Activated T-cell treated with anti-CD3 and anti-CD28 coated beads, Interleukin-2, amount 50 U/mL, for 4 hours (primary cell): ENCODE results near the gene CNTROB. TPM values are rescaled to one million over a fixed set of nuclear protein-coding genes. Genes with fewer than 3 reads are reported as not detected.

Source experiments
- ATAC-seq, 2 donors: fragments of 200-7000 bp; cut with Tn5 transposase; one replicate each; pipeline ENCODE4 v1.10.0; 2021
- DNase-seq: peaks from one replicate; pipeline ENCODE4 v3.0.0-alpha.2; 2020
- H3K27me3 Mint-ChIP-seq: one replicate; pipeline ENCODE4 v1.8.0; 2021; ENCODE audit warnings: low read depth, mixed read lengths
- H3K36me3 Mint-ChIP-seq: one replicate; pipeline ENCODE4 v1.8.0; 2022; ENCODE audit warnings: mixed read lengths; ENCODE audit not compliant: insufficient read depth
- H3K4me1 Mint-ChIP-seq: one replicate; pipeline ENCODE4 v1.8.0; 2021; ENCODE audit warnings: low read depth, mixed read lengths
- H3K4me3 Mint-ChIP-seq: one replicate; pipeline ENCODE4 v1.8.0; 2021; ENCODE audit warnings: mild to moderate bottlenecking, moderate library complexity, mixed read lengths
- H3K9me3 Mint-ChIP-seq: one replicate; pipeline ENCODE4 v1.8.0; 2021; ENCODE audit warnings: mixed read lengths
- total RNA-seq, 3 donors: library from RNA; stranded (reverse); gene quantifications; one replicate each; pipeline ENCODE4 v1.2.1, GENCODE V29; 2021

CNTROB gene
- total RNA-seq, 3 donors from 2014 or later = 31.8 to 37.1 (median 34.6) TPM

DNA sequence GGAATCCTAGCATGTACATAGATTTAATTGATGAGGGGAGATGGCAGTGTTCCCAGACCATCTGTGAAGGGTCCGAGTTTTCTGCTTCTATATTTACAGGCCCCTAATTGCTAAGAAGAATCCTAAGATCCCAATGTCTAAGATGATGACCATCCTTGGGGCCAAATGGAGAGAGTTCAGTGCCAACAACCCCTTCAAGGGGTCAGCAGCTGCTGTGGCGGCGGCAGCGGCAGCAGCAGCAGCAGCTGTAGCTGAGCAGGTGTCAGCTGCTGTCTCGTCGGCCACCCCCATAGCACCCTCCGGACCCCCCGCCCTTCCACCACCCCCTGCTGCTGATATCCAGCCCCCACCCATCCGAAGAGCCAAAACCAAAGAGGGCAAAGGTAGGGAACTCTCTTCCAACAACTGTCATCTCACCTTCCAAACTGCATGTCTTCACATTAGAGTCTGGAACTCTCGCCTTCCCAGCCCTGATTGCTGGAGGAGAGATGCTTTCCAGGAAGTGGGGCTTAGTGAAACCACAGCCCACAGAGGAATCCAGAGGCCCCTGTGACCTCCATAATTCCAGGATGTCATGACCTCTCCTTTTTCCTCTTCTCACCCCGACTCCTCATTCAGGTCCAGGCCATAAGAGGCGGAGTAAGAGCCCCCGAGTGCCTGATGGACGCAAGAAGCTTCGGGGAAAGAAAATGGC lies 38.7 kb upstream of the CNTROB start:
- Mint-ChIP-seq H3K4me1 (peaks cover 11% of the 10 kb centered on the region), H3K9me3 (no peaks in the 10 kb centered on the region), H3K27me3 (no peaks in the 10 kb centered on the region), H3K36me3 (peaks cover 48% of the 10 kb centered on the region), H3K4me3 (no peak overlapping the region)
- DNase-seq (no peak), ATAC-seq (no peak)

DNA sequence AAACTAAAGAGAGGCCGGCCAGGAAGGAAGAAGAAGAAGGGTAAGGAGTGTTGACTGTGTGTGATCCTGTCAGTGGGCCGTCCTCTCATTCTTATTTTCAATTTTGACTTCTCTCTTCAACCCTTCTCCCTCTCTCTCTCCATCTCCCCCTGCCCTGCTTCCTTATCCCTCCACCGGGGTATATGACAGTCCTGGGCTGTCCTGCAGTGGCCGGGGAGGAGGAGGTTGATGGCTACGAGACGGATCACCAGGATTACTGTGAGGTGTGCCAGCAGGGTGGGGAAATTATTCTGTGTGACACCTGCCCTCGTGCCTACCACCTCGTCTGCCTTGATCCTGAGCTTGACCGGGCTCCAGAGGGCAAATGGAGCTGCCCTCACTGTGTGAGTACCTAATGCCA lies 37.8 kb upstream of the CNTROB start:
- DNase-seq = no peak
- no peak for ATAC-seq
- Mint-ChIP-seq H3K4me1 (peaks cover 11% of the 10 kb centered on the region), H3K9me3 (no peaks in the 10 kb centered on the region), H3K27me3 (no peaks in the 10 kb centered on the region), H3K36me3 (peaks cover 54% of the 10 kb centered on the region), H3K4me3 (no peak overlapping the region)

DNA sequence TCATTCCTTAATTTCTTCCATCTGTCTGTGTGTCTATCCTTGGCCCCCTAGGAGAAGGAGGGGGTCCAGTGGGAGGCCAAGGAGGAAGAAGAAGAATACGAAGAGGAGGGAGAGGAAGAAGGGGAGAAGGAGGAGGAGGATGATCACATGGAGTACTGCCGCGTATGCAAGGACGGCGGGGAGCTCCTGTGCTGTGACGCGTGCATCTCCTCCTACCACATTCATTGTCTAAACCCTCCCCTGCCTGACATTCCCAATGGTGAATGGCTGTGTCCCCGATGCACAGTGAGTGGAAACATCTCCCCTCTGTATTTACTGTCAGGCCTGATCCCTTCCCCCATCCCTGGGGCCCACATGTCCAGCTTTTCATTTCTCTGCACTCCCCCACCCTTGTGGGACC lies 37.1 kb upstream of the CNTROB start:
- H3K4me3 Mint-ChIP-seq = no peak overlapping the region
- no peaks in the 10 kb centered on the region for H3K9me3 Mint-ChIP-seq
- ATAC-seq (no peak), DNase-seq (no peak)
- peaks cover 11% of the 10 kb centered on the region for H3K4me1 Mint-ChIP-seq
- no peaks in the 10 kb centered on the region for H3K27me3 Mint-ChIP-seq
- peaks cover 59% of the 10 kb centered on the region for H3K36me3 Mint-ChIP-seq

DNA sequence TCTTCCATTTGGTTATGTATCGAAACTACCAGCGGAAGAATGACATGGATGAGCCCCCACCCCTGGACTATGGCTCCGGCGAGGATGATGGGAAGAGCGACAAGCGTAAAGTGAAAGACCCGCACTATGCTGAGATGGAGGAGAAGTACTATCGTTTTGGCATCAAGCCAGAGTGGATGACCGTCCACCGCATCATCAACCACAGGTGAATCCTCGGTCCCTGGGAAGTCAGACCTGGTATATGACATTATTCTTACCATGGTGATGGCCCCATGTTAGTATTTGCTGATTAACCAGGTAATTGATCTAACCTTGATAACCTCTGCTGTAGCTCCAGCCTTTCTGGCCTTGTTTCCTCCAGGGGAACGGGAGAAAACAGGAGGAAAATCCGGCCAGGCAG lies 34.9 kb upstream of the CNTROB start:
- Mint-ChIP-seq H3K4me3 (no peak overlapping the region), H3K27me3 (no peaks in the 10 kb centered on the region), H3K36me3 (peaks cover 68% of the 10 kb centered on the region), H3K9me3 (no peaks in the 10 kb centered on the region), H3K4me1 (peaks cover 9% of the 10 kb centered on the region)
- no peak for DNase-seq
- ATAC-seq = no peak

DNA sequence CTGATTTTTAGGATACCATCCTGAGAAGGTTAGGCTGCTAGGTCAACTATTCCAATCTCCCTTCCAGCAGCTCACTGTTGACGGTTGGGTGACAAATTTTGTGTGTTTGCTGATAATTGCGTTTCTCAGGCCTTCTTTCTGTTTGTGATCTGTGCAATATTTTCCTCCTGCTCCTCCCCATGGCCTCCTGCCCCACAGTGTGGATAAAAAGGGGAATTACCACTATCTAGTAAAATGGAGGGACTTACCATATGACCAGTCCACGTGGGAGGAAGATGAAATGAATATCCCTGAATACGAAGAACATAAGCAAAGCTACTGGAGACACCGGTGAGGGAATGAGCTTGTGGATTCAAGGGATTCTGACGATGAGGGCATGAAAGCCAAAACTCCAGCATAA lies 34.2 kb upstream of the CNTROB start:
- Mint-ChIP-seq H3K4me3 (no peak overlapping the region), H3K36me3 (peaks cover 70% of the 10 kb centered on the region), H3K4me1 (peaks cover 9% of the 10 kb centered on the region), H3K27me3 (no peaks in the 10 kb centered on the region), H3K9me3 (no peaks in the 10 kb centered on the region)
- no peak for DNase-seq
- ATAC-seq = peak; percentile 65 to 74

DNA sequence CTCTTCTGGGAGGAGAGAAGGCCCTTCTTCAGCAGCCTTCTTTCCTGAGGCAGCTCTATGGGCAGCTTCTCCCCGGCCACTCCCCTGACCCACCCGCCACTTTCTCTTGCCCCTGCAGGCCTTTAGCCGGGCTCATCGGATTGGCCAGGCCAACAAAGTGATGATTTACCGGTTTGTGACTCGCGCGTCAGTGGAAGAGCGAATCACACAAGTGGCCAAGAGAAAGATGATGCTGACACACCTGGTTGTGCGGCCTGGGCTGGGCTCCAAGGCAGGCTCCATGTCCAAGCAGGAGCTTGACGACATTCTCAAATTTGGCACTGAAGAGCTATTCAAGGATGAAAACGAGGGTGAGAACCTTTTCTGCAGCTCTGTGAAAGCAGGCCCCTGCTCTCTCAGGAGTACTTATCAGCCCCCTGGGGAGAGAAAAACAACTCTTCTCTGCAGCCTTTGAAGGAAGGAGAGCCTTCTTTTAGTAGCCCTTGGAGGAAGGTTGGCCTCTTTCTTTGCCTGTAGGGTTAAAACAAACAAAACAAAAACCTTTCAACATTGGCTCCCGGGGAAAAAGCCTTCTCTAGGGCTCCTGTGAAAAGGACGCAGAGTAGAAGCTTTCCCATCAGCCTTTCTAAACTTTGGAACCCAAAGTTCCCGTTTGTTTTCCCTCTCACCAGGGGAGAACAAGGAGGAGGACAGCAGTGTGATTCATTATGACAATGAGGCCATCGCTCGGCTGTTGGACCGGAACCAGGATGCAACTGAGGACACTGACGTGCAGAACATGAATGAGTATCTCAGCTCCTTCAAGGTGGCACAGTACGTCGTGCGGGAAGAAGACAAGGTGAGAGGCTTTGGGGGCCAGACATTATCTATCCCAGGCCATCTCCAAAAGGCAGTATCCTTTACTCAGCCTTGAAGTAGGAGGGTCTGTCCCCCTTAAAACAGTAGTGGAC lies 28.6 kb upstream of the CNTROB start:
- Mint-ChIP-seq H3K4me1 (no peaks in the 10 kb centered on the region), H3K36me3 (peaks cover 72% of the 10 kb centered on the region), H3K9me3 (no peaks in the 10 kb centered on the region), H3K4me3 (no peak overlapping the region), H3K27me3 (no peaks in the 10 kb centered on the region)
- no peak for ATAC-seq
- no peak for DNase-seq

DNA sequence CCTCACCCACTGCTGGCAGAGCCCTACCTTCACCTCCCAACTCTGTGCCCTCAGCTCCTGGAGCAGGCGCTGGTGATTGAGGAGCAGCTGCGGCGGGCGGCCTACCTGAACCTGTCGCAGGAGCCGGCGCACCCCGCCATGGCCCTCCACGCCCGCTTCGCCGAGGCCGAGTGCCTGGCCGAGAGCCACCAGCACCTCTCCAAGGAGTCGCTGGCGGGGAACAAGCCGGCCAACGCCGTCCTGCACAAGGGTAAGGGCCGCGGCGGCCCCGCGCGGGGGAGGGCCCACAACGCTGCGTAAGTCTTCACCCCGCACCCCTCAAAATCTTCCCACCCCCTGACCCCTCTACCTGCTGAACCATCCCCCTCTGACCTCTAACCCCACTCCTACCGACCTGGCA lies 22.9 kb upstream of the CNTROB start:
- no peak for DNase-seq
- Mint-ChIP-seq H3K27me3 (no peaks in the 10 kb centered on the region), H3K4me1 (peaks cover 6% of the 10 kb centered on the region), H3K4me3 (no peak overlapping the region), H3K9me3 (no peaks in the 10 kb centered on the region), H3K36me3 (peaks cover 55% of the 10 kb centered on the region)
- ATAC-seq = no peak

DNA sequence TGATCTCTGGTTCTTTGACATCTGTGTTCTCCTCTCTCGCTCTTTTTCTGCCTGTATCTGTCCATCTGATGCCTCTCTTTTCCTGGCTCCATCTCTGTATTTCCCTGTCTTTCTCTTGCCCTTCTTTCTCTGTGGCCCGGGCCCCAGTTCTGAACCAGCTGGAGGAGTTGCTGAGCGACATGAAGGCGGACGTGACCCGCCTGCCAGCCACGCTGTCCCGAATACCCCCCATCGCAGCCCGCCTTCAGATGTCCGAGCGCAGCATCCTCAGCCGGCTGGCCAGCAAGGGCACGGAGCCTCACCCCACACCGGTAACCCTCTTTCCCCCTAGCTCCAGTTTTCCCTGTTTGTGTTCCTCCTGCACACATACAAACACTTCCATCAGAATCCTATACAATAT lies 21.7 kb upstream of the CNTROB start:
- no peaks in the 10 kb centered on the region for H3K27me3 Mint-ChIP-seq
- no peak overlapping the region for H3K4me3 Mint-ChIP-seq
- DNase-seq (no peak), ATAC-seq (no peak)
- H3K9me3 Mint-ChIP-seq = no peaks in the 10 kb centered on the region
- peaks cover 13% of the 10 kb centered on the region for H3K4me1 Mint-ChIP-seq
- H3K36me3 Mint-ChIP-seq = peaks cover 47% of the 10 kb centered on the region

DNA sequence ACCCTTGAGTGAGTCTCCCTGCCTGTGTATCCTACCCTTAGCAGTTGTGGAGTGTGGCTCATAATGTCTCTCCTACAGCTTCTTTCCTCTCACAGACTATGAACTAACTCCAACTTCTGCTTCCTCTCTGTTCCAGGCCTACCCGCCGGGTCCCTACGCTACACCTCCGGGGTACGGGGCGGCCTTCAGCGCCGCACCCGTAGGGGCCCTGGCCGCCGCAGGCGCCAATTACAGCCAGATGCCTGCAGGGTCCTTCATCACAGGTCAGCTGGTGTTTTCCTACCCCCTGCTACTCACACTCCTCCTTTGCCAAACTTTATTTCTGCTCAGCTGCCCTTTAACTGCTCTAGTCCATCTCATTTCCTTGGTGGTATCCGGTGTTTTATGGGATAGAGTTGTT lies 21.3 kb upstream of the CNTROB start:
- Mint-ChIP-seq H3K9me3 (no peaks in the 10 kb centered on the region), H3K4me3 (no peak overlapping the region), H3K36me3 (peaks cover 43% of the 10 kb centered on the region), H3K27me3 (no peaks in the 10 kb centered on the region), H3K4me1 (peaks cover 16% of the 10 kb centered on the region)
- ATAC-seq = no peak
- DNase-seq = no peak

DNA sequence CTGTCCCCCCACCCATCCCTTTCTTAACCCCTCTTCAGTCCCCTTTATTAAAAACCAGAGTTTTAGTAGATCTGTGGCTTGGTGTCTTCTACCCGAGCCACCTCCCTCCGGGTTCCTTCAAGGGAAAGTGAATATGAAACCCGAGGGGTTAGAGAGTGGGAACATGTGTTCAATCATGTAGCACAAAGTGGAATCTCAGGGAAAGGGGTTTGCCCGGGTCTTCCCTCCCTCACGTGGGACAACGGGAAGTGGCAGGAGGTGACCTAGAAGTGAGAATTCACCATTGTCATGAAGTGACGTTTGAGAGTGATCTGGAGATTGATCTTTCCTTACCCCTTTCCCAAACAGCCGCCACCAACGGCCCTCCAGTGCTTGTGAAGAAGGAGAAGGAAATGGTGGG lies 20.9 kb upstream of the CNTROB start:
- no peak overlapping the region for H3K4me3 Mint-ChIP-seq
- peaks cover 16% of the 10 kb centered on the region for H3K4me1 Mint-ChIP-seq
- no peaks in the 10 kb centered on the region for H3K9me3 Mint-ChIP-seq
- no peaks in the 10 kb centered on the region for H3K27me3 Mint-ChIP-seq
- DNase-seq (no peak), ATAC-seq (no peak)
- peaks cover 39% of the 10 kb centered on the region for H3K36me3 Mint-ChIP-seq

DNA sequence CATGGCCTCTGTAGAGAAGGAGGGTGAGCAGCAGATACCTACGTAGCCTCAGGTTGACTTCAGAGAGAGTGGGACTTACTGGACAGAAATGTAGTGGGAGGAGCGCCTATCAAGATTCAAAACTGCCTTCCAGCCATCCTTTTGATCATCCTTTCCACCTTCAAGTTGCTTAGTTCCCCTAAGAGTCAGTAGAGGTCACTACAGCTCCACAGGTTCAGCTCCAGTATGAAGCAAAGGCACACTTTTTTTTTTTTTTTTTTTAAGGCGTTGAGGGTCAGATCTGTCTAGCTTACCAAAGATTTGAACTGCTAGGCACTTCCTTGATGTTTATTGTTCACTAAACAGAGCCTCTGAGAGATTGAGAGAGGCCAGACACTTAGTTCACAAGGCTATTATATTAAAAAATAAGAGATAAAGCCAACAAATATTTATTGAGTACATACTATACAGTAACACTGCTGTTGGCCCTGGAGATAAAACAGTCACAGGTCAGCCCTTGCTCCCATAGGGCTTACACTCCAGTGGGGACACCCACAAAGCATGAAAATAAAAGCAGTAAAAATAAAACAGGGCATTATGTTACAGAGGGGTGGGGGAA lies 19.0 kb upstream of the CNTROB start:
- no peaks in the 10 kb centered on the region for H3K27me3 Mint-ChIP-seq
- DNase-seq = peak; percentile 25
- peak; percentile 24 to 28 for ATAC-seq

DNA sequence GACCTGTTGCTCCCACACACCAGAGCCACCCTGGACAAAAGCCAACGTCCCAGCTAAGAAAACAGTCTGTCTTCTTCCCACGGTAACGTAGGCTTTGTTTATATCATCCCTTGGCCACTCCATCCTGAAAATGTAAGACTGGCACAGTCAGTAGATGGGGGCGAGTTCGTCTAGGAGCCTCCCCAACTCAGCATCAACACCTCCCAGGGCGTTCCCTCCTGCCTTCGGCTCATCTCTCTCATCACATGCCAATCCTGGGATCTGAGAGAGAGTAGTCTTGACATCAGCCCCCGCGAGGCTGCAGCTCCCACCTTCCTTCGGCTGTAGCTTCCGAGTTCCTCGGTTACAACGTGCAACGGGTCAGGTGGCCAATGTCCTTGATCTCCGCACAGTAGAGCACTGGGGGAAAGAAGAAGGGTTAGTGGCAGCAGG lies 16.8 kb upstream of the CNTROB start:
- Mint-ChIP-seq H3K36me3 (peaks cover 12% of the 10 kb centered on the region), H3K27me3 (no peaks in the 10 kb centered on the region), H3K9me3 (no peaks in the 10 kb centered on the region), H3K4me3 (peak overlapping the region; percentile 89), H3K4me1 (peaks cover 26% of the 10 kb centered on the region)
- ATAC-seq (peak in 1 of 2 donors; percentile 6), DNase-seq (no peak)

More for the DNA sequence above, 19.0 kb upstream of the CNTROB start:
- peaks cover 26% of the 10 kb centered on the region for H3K4me1 Mint-ChIP-seq
- no peaks in the 10 kb centered on the region for H3K9me3 Mint-ChIP-seq
- no peak overlapping the region for H3K4me3 Mint-ChIP-seq
- peaks cover 29% of the 10 kb centered on the region for H3K36me3 Mint-ChIP-seq

DNA sequence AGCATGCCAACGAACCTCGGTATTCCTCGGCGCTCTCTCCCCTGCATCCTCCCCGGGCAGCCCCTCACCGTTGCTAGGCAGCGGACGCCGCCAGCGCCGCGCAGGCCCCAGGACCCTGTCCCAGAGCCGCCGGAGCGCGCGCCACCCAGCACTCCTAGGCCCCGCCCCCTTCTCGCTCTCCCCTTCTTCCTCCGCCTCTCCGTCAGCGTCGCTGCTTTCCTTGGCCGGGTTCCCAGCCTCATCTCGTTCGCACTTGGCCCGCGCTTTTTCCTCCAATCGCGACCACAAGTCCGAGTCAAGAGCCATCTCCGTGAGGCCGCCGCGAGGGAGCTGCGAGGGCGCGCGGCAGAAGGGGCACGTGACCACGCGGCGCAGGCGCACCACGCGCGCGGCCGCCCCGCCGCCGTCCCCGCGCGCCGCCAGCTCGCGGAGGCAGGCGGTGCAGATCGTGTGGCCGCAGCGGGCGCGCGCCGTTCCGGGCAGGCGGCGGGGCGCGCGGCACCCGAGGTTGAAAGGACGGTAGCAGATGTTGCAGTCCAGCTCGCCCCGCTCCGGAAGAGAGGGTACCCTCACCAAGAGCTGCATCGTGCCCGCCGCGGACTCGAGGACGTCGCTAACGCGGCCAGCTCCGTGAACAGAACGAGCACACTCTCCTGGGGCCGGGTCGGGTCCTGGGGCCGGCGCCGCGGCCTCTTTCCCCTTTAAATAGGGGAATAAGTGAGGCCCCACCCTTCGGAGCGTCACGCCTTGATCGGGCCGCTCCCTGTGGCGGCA lies 16.2 kb upstream of the CNTROB start, which contains the start of gene RNF227:
RNF227 (minus strand) TSS at position 679 of the 774 bp plus-strand sequence; CDS start at position 585, 94 bp downstream.
- DNase-seq = peak; percentile 75
- Mint-ChIP-seq H3K27me3 (no peaks in the 10 kb centered on the region), H3K4me1 (peaks cover 26% of the 10 kb centered on the region), H3K4me3 (peak within 1 kb of the TSS; percentile 89), H3K36me3 (peaks cover 7% of the 10 kb centered on the region), H3K9me3 (no peaks in the 10 kb centered on the region)
- peak; percentile 85 for ATAC-seq

DNA sequence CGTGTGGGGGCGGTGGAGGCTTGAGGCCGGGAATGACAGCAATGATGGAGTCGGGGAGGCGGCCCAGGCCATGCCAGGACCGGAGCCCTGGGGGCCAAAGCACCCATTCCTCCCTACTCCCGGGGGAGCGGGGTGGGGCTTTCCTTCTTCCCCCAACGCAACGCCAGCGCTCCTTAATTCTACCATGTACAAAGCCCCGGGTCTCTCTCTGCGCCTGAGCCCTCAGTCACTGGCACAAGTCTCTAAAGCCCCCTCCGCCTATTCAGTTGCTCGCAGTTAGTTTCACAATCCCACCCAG lies 15.7 kb upstream of the CNTROB start:
- H3K36me3 Mint-ChIP-seq = peaks cover 2% of the 10 kb centered on the region
- H3K27me3 Mint-ChIP-seq = no peaks in the 10 kb centered on the region
- H3K9me3 Mint-ChIP-seq = no peaks in the 10 kb centered on the region

More for the DNA sequence above, 15.7 kb upstream of the CNTROB start:
- ATAC-seq (no peak), DNase-seq (no peak)
- peaks cover 26% of the 10 kb centered on the region for H3K4me1 Mint-ChIP-seq
- H3K4me3 Mint-ChIP-seq = peak overlapping the region; percentile 75
